Mesendoderm (in vitro differentiated cells): ENCODE results near the gene CAMTA1.

Experiments
- DNase-seq: peaks from one replicate; pipeline ENCODE4 v3.0.0; 2013
- H2AK5ac ChIP-seq: 2 replicates; pipeline ENCODE4 v1.6.1; 2013; ENCODE audit warnings: low read length, inconsistent platforms
- H2BK120ac ChIP-seq: 2 replicates; pipeline ENCODE4 v1.6.1; 2013; ENCODE audit warnings: low read depth, mild to moderate bottlenecking, low read length, moderate library complexity, mixed read lengths
- H2BK15ac ChIP-seq: replicated peaks from 2 replicates; pipeline ENCODE4 v1.6.1; 2013; ENCODE audit warnings: low read depth, mild to moderate bottlenecking, moderate library complexity
- H2BK5ac ChIP-seq: 2 replicates; pipeline ENCODE4 v1.6.1; 2013; ENCODE audit warnings: low read length, inconsistent platforms
- H3K18ac ChIP-seq: 2 replicates; pipeline ENCODE4 v1.6.1; 2013; ENCODE audit warnings: mild to moderate bottlenecking, low read length, mixed read lengths
- H3K23ac ChIP-seq: one replicate; pipeline ENCODE4 v1.6.1; 2013; ENCODE audit warnings: low read length
- H3K27ac ChIP-seq: 2 replicates; pipeline ENCODE4 v1.5.1; 2013; ENCODE audit warnings: low read depth, mild to moderate bottlenecking, inconsistent platforms, low read length, moderate library complexity
- H3K27me3 ChIP-seq: 2 replicates; pipeline ENCODE4 v1.6.1; 2013; ENCODE audit warnings: low read length, control low read depth, mild to moderate bottlenecking, inconsistent platforms; ENCODE audit not compliant: insufficient read depth, poor library complexity
- H3K36me3 ChIP-seq: 2 replicates; pipeline ENCODE4 v1.6.1; 2013; ENCODE audit warnings: low read length, inconsistent platforms; ENCODE audit not compliant: control insufficient read depth, insufficient read depth
- H3K4ac ChIP-seq: one replicate; pipeline ENCODE4 v1.6.1; 2013; ENCODE audit warnings: low read depth, mild to moderate bottlenecking, low read length, moderate library complexity
- H3K4me1 ChIP-seq: 2 replicates; pipeline ENCODE4 v1.6.1; 2013; ENCODE audit warnings: low read depth, low read length, inconsistent platforms; ENCODE audit not compliant: control insufficient read depth
- H3K4me2 ChIP-seq: 2 replicates; pipeline ENCODE4 v1.6.1; 2013; ENCODE audit warnings: low read length
- H3K4me3 ChIP-seq: 2 replicates; pipeline ENCODE4 v1.5.1; 2013; ENCODE audit warnings: mild to moderate bottlenecking, low read length
- H3K56ac ChIP-seq: one replicate; pipeline ENCODE4 v1.6.1; 2013; ENCODE audit warnings: low read length
- H3K79me1 ChIP-seq: 2 replicates; pipeline ENCODE4 v1.6.1; 2013; ENCODE audit warnings: low read length, inconsistent platforms
- H3K79me2 ChIP-seq: 2 replicates; pipeline ENCODE4 v1.6.1; 2013; ENCODE audit warnings: mild to moderate bottlenecking, low read length; ENCODE audit not compliant: control insufficient read depth, insufficient read depth
- H3K9ac ChIP-seq: 2 replicates; pipeline ENCODE4 v1.6.1; 2013; ENCODE audit warnings: low read length, inconsistent platforms
- H4K5ac ChIP-seq: one replicate; pipeline ENCODE4 v1.6.1; 2013; ENCODE audit warnings: low read length
- H4K8ac ChIP-seq: one replicate; pipeline ENCODE4 v1.6.1; 2013; ENCODE audit warnings: low read depth, mild to moderate bottlenecking, control low read depth, low read length, moderate library complexity
- WGBS: extraction: QIAGEN DNeasy Blood & Tissue Kit; methylation state at CpG from one replicate; pipeline ENCODE4 v1.1.7; 2013; ENCODE audit warnings: low lambda C conversion rate, missing lambda C conversion rate; ENCODE audit not compliant: insufficient coverage; ENCODE audit errors: extremely low coverage; 5-methylcytosine and 5-hydroxymethylcytosine counted together

The CAMTA1 gene

DNA sequence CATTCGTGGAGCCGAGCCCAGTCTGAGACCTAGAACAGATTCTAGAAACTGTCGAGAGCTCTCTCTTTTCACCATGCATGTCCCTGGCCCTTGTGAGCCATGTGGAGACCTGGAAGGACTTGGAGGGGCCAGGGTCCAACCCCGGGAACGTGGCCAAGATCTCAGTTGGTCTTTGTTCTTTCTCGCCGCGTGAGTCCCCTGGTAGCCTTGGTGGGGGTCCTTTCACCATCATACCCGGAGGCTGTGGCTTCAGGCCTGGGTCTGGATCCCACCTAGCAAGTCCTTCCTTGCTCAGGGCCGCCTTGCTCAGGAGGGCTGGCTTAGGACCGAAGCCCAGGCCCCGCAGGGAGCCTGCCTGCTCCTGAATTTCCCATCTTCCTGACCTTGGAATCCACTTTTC, 168.0 kb downstream of the CAMTA1 start:
- no peaks in the 10 kb centered on the region for H3K27me3 ChIP-seq
- H3K36me3 ChIP-seq: no peaks in the 10 kb centered on the region
- no peak overlapping the region for H3K56ac ChIP-seq
- no peak overlapping the region for H3K4me2 ChIP-seq
- H2BK5ac ChIP-seq: no peak overlapping the region
- no peak overlapping the region for H3K4ac ChIP-seq
- WGBS: no CpG with 5 or more reads among the region's 12 CpGs
- H3K79me1 ChIP-seq: no peaks in the 10 kb centered on the region
- H3K18ac ChIP-seq: no peak overlapping the region
- no peak overlapping the region for H2AK5ac ChIP-seq
- H3K79me2 ChIP-seq: no peaks in the 10 kb centered on the region
- no peak for DNase-seq
- no peak overlapping the region for H2BK120ac ChIP-seq
- H3K4me1 ChIP-seq: no peaks in the 10 kb centered on the region
- no peak overlapping the region for H3K9ac ChIP-seq
- H2BK15ac ChIP-seq: no peak overlapping the region
- no peak overlapping the region for H3K27ac ChIP-seq
- no peak overlapping the region for H4K8ac ChIP-seq
- no peak overlapping the region for H4K5ac ChIP-seq
- H3K23ac ChIP-seq: no peak overlapping the region
- no peak overlapping the region for H3K4me3 ChIP-seq

DNA sequence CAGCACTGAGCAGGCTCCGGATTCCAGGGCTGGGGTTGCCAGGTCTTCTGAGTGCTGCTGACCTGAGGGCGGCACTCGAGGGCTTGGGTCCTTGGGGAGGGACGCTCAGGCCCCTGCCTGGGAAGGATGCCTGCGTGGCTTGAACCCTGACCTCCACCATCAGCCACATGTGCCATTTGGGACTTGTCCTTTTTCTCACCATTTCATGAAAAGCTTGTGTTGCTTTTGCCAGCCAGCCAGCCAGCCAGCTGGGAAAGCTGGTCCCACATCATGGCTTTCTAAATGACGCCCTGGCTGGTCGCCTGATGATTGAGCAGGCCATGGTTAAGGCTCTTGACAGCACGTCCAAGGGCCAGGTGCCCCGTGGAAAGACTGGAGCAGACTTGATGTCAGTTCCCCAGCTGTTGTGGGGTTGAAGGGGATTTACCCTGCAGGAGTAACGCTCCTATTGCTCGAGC, 168.7 kb downstream of the CAMTA1 start:
- H3K4ac ChIP-seq: no peak overlapping the region
- no CpG with 5 or more reads among the region's 11 CpGs for WGBS

DNA sequence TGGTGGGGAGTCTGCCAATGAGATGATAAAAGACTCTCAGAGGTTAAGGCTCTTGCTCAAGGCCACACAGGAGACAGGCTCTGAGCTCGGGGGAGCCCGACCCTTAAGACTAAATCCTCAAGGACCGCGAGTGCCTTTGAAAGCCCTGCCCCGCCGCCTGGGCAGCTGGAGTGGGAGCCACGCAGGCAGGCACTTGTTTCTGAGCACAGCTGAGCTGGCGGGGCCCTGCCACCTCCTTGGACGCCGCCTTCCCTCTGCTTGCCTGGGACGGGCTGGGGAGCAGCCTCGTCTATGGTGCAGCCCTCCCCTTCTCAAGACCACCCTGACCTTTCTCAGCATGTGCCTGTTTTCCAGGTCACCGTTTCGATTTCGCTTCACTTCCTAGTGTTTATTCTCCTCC, 169.3 kb downstream of the CAMTA1 start:
- H3K56ac ChIP-seq: no peak overlapping the region
- H2BK15ac ChIP-seq: no peak overlapping the region
- H3K18ac ChIP-seq: no peak overlapping the region
- H3K79me2 ChIP-seq: no peaks in the 10 kb centered on the region
- no peaks in the 10 kb centered on the region for H3K36me3 ChIP-seq
- H3K79me1 ChIP-seq: no peaks in the 10 kb centered on the region
- H2AK5ac ChIP-seq: no peak overlapping the region
- H3K9ac ChIP-seq: no peak overlapping the region
- no peak overlapping the region for H3K4me3 ChIP-seq
- H3K23ac ChIP-seq: no peak overlapping the region
- no peak overlapping the region for H3K4ac ChIP-seq
- H2BK120ac ChIP-seq: no peak overlapping the region
- no peak overlapping the region for H2BK5ac ChIP-seq
- H3K4me1 ChIP-seq: no peaks in the 10 kb centered on the region
- H3K27ac ChIP-seq: no peak overlapping the region
- DNase-seq: no peak
- H3K27me3 ChIP-seq: no peaks in the 10 kb centered on the region
- no peak overlapping the region for H3K4me2 ChIP-seq
- H4K5ac ChIP-seq: no peak overlapping the region
- WGBS: no CpG with 5 or more reads among the region's 15 CpGs
- H4K8ac ChIP-seq: no peak overlapping the region

More for the DNA sequence above, 168.7 kb downstream of the CAMTA1 start:
- H2BK120ac ChIP-seq: no peak overlapping the region
- H4K5ac ChIP-seq: no peak overlapping the region
- H3K56ac ChIP-seq: no peak overlapping the region
- H3K4me1 ChIP-seq: no peaks in the 10 kb centered on the region
- H4K8ac ChIP-seq: no peak overlapping the region
- H3K36me3 ChIP-seq: no peaks in the 10 kb centered on the region
- no peak overlapping the region for H3K4me2 ChIP-seq
- H2BK5ac ChIP-seq: no peak overlapping the region
- H3K18ac ChIP-seq: no peak overlapping the region
- no peak overlapping the region for H2BK15ac ChIP-seq
- no peaks in the 10 kb centered on the region for H3K79me2 ChIP-seq
- no peak overlapping the region for H3K27ac ChIP-seq
- H3K23ac ChIP-seq: no peak overlapping the region
- no peaks in the 10 kb centered on the region for H3K79me1 ChIP-seq
- no peak overlapping the region for H2AK5ac ChIP-seq
- no peak for DNase-seq
- H3K27me3 ChIP-seq: no peaks in the 10 kb centered on the region
- H3K9ac ChIP-seq: no peak overlapping the region
- H3K4me3 ChIP-seq: no peak overlapping the region

DNA sequence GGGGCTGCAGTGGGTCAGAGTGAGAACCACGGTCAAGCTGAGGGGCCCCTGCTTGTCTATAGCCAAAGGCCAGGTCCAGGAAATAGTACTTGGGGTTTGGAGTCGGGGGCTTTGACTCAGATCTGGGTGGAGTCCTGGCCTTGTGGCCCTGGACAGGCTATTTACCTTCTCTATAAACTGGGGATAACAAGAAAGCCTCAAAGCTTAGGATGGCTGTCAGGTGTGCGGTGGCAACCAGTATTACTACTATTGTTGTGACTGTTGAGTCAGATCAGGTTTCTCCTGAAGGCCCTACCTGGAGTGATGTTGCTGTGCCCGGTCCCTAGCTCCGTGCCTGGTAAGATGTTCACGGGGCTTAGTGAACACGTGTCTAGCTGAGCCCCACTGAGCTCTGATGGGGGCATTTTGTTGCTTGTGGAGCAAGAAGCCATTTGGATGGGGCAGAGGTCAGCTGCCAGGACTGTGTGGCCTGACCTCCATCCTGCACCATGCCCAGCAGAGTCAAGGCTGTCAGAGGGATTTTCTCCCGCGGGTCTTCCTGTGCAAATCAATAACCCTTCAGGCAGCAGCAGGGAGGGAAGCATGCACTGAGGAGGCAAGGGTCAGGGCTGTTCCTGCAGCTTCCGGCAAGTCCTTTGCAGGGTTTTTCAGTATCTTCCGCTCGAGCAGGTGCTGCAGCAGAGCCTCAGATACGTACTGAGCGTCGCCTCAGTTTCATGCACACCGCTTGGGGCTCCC, 170.3 kb downstream of the CAMTA1 start:
- Histone ChIP-seq H3K79me2 (no peaks in the 10 kb centered on the region), H2AK5ac (no peak overlapping the region), H2BK15ac (no peak overlapping the region), H3K79me1 (no peaks in the 10 kb centered on the region), H3K36me3 (no peaks in the 10 kb centered on the region), H3K4me3 (no peak overlapping the region), H3K4ac (no peak overlapping the region), H4K5ac (no peak overlapping the region), H3K23ac (no peak overlapping the region), H3K4me1 (no peaks in the 10 kb centered on the region), H4K8ac (no peak overlapping the region), H3K4me2 (no peak overlapping the region), H3K56ac (no peak overlapping the region), H3K27ac (no peak overlapping the region), H3K27me3 (no peaks in the 10 kb centered on the region), H3K9ac (no peak overlapping the region), H2BK120ac (no peak overlapping the region), H2BK5ac (no peak overlapping the region), H3K18ac (no peak overlapping the region)
- no CpG with 5 or more reads among the region's 16 CpGs for WGBS
- no peak for DNase-seq

DNA sequence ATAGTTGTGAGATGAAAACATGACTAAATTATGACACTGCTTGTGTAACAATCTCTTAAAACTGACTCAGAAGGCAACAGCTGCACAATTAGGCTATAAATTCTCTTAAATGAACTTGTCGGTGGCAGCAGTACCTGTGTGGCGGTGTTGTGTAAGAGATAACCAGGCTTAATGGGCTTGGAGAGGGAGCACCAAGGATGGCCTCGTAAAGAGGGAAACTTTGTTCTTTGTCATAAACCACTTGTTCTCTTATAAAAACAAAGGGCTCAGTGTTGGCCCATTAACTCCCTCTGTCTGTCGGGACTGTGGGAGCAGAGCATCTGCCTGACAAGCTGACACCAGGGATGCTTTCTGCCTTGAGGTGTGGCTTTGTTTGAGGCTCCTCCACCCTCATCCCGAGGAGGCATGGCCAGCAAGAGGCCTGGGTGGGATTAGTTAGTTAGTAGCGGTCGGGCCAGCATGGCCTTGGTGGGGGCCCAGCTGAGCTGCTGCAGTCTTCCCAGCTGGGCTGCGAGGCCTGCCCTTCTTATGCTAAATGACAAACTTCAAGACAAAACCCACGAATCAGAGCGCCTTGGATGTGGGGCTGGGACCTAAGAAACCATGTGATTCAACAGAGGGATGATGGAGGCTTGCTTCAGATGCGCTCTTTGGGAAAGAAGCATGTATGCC, 171.4 kb downstream of the CAMTA1 start:
- H3K4me1 ChIP-seq: no peaks in the 10 kb centered on the region
- H3K4ac ChIP-seq: no peak overlapping the region
- no CpG with 5 or more reads among the region's 11 CpGs for WGBS
- no peaks in the 10 kb centered on the region for H3K79me2 ChIP-seq
- H2BK5ac ChIP-seq: no peak overlapping the region
- H4K8ac ChIP-seq: no peak overlapping the region
- no peak overlapping the region for H3K4me3 ChIP-seq
- no peak overlapping the region for H2AK5ac ChIP-seq
- no peak overlapping the region for H3K9ac ChIP-seq
- no peak overlapping the region for H2BK120ac ChIP-seq
- H3K4me2 ChIP-seq: no peak overlapping the region
- no peak overlapping the region for H3K18ac ChIP-seq
- DNase-seq: no peak
- no peak overlapping the region for H3K23ac ChIP-seq
- H4K5ac ChIP-seq: no peak overlapping the region
- H2BK15ac ChIP-seq: no peak overlapping the region
- H3K27ac ChIP-seq: no peak overlapping the region
- H3K56ac ChIP-seq: no peak overlapping the region
- no peaks in the 10 kb centered on the region for H3K79me1 ChIP-seq
- H3K27me3 ChIP-seq: no peaks in the 10 kb centered on the region
- H3K36me3 ChIP-seq: no peaks in the 10 kb centered on the region
